SK-N-SH treated with all-trans-retinoic acid at 6 μM for 48 hours (cell line): ENCODE results near the gene PBX1.

Experiments
- ATAC-seq: fragments of 200-7000 bp; cut with Tn5 transposase; 3 replicates; pipeline ENCODE4 v1.9.1; 2020; ENCODE audit warnings: mild to moderate bottlenecking, moderate library complexity
- ARNTL ChIP-seq: fragments of 450-650 bp; formaldehyde crosslinking; IDR thresholded peaks from 2 replicates; pipeline ENCODE4 v1.5.0; 2020; ENCODE audit warnings: low read depth, mild to moderate bottlenecking, moderate library complexity, borderline replicate concordance
- BACH2 ChIP-seq: fragments of 250-450 bp; sonication (Bioruptor Pico); IDR thresholded peaks from 2 replicates; pipeline ENCODE4 v1.9.0; 2021; ENCODE audit warnings: mild to moderate bottlenecking, borderline replicate concordance
- CREB5 ChIP-seq: fragments of 250-450 bp; sonication (Bioruptor Pico); IDR thresholded peaks from 2 replicates; pipeline ENCODE4 v1.5.1; 2020; ENCODE audit warnings: low read depth, mild to moderate bottlenecking, moderate library complexity
- CSDC2 ChIP-seq: fragments of 250-450 bp; sonication (Bioruptor Pico); IDR thresholded peaks from 2 replicates; pipeline ENCODE4 v1.5.0; 2020; ENCODE audit warnings: mild to moderate bottlenecking, moderate library complexity
- CSRNP3 ChIP-seq: fragments of 250-450 bp; sonication (Bioruptor Pico); IDR thresholded peaks from 2 replicates; pipeline ENCODE4 v1.5.1; 2021; ENCODE audit warnings: mild to moderate bottlenecking, moderate library complexity
- ESRRG ChIP-seq: fragments of 250-450 bp; sonication (Bioruptor Pico); IDR thresholded peaks from 2 replicates; pipeline ENCODE4 v1.6.1; 2021; ENCODE audit warnings: mild to moderate bottlenecking
- GLIS3 ChIP-seq: fragments of 250-450 bp; sonication (Bioruptor Pico); IDR thresholded peaks from 2 replicates; pipeline ENCODE4 v1.5.0; 2020; ENCODE audit warnings: mild to moderate bottlenecking, moderate library complexity
- ISL1 ChIP-seq: fragments of 250-450 bp; sonication (Bioruptor Pico); IDR thresholded peaks from 2 replicates; pipeline ENCODE4 v2.1.2; 2022; ENCODE audit warnings: mild to moderate bottlenecking, moderate library complexity
- OSR1 ChIP-seq: fragments of 250-450 bp; sonication (Bioruptor Pico); IDR thresholded peaks from 2 replicates; pipeline ENCODE4 v1.8.0; 2022; ENCODE audit warnings: moderate library complexity, mild to moderate bottlenecking, inconsistent platforms
- POU6F1 ChIP-seq: fragments of 250-450 bp; sonication (Bioruptor Pico); IDR thresholded peaks from 2 replicates; pipeline ENCODE4 v1.8.0; 2021; ENCODE audit warnings: low read depth, mild to moderate bottlenecking, moderate library complexity, borderline replicate concordance
- PPARA ChIP-seq: fragments of 250-450 bp; sonication (Bioruptor Pico); IDR thresholded peaks from 2 replicates; pipeline ENCODE4 v1.5.0; 2020; ENCODE audit warnings: mild to moderate bottlenecking, borderline replicate concordance
- RARB ChIP-seq: fragments of 250-450 bp; sonication (Bioruptor Pico); IDR thresholded peaks from 2 replicates; pipeline ENCODE4 v1.8.0; 2021; ENCODE audit warnings: mild to moderate bottlenecking, moderate library complexity
- SNAI2 ChIP-seq: fragments of 250-450 bp; sonication (Bioruptor Pico); IDR thresholded peaks from 2 replicates; pipeline ENCODE4 v1.5.0; 2020; ENCODE audit warnings: mild to moderate bottlenecking, moderate library complexity
- TCF4 ChIP-seq: fragments of 250-450 bp; sonication (Bioruptor Pico); IDR thresholded peaks from 2 replicates; pipeline ENCODE4 v1.8.0; 2021; ENCODE audit warnings: mild to moderate bottlenecking, moderate library complexity, borderline replicate concordance
- TOX ChIP-seq: fragments of 250-450 bp; sonication (Bioruptor Pico); IDR thresholded peaks from 2 replicates; pipeline ENCODE4 v1.8.0; 2021; ENCODE audit warnings: mild to moderate bottlenecking, moderate library complexity, borderline replicate concordance
- TSHZ2 ChIP-seq: fragments of 250-450 bp; sonication (Bioruptor Pico); IDR thresholded peaks from 2 replicates; pipeline ENCODE4 v1.5.0; 2020; ENCODE audit warnings: mild to moderate bottlenecking, moderate library complexity
- ZFP3 ChIP-seq: fragments of 250-450 bp; sonication (Bioruptor Pico); IDR thresholded peaks from 2 replicates; pipeline ENCODE4 v1.5.0; 2020; ENCODE audit warnings: mild to moderate bottlenecking, moderate library complexity
- ZNF565 ChIP-seq: fragments of 450-650 bp; formaldehyde crosslinking; conservative IDR thresholded peaks from 2 replicates; pipeline ENCODE4 v1.5.0; 2020; ENCODE audit warnings: low read depth, mild to moderate bottlenecking, moderate library complexity
- ZNF70 ChIP-seq: fragments of 450-650 bp; formaldehyde crosslinking; IDR thresholded peaks from 2 replicates; pipeline ENCODE4 v1.5.0; 2020; ENCODE audit warnings: mild to moderate bottlenecking, moderate library complexity
- ZNF8 ChIP-seq: fragments of 450-650 bp; formaldehyde crosslinking; IDR thresholded peaks from 2 replicates; pipeline ENCODE4 v1.5.0; 2020; ENCODE audit warnings: mild to moderate bottlenecking, moderate library complexity

The PBX1 gene

GRCh38 chr1:164516591-164516990, 42.4 kb upstream of the PBX1 start (continued):
- no peak for TF ChIP-seq TSHZ2 (CRISPR knock-in tag)
- TF ChIP-seq BACH2 (CRISPR knock-in tag), result no peak
- TF ChIP-seq ZNF565 (CRISPR knock-in tag), result no peak
- TF ChIP-seq CSDC2, result no peak
- TF ChIP-seq TCF4 (CRISPR knock-in tag), result no peak
- no peak for TF ChIP-seq RARB
- TF ChIP-seq ARNTL (CRISPR knock-in tag), result no peak

- ATAC-seq, result no peak
- TF ChIP-seq ZNF8 (CRISPR knock-in tag), result no peak
- TF ChIP-seq GLIS3 (CRISPR knock-in tag), result no peak
- TF ChIP-seq CSDC2, result no peak
- TF ChIP-seq TCF4 (CRISPR knock-in tag), result no peak
- no peak for TF ChIP-seq POU6F1
- TF ChIP-seq PPARA, result no peak
- TF ChIP-seq SNAI2 (CRISPR knock-in tag), result no peak
- TF ChIP-seq, all 23 proteins: peak for 0
Measured at GRCh38 chr1:164518692-164519332, 40.2 kb upstream of the PBX1 start.

GRCh38 chr1:164519426-164519825, 39.6 kb upstream of the PBX1 start:
- ATAC-seq, result no peak
- TF ChIP-seq ZNF8 (CRISPR knock-in tag) (no peak), SNAI2 (CRISPR knock-in tag) (no peak), CREB5 (CRISPR knock-in tag) (no peak), CSRNP3 (CRISPR knock-in tag) (no peak), CSDC2 (no peak), ESRRG (CRISPR knock-in tag) (no peak), ARNTL (CRISPR knock-in tag) (no peak), PPARA (no peak), TSHZ2 (CRISPR knock-in tag) (no peak)

- ATAC-seq, result peak; percentile 58
- TF ChIP-seq ZNF8 (CRISPR knock-in tag), result no peak
- no peak for TF ChIP-seq ISL1 (CRISPR knock-in tag)
- no peak for TF ChIP-seq GLIS3 (CRISPR knock-in tag)
- no peak for TF ChIP-seq ZNF565 (CRISPR knock-in tag)
- no peak for TF ChIP-seq ZNF70
- no peak for TF ChIP-seq OSR1 (CRISPR knock-in tag)
- no peak for TF ChIP-seq ZFP3
- no peak for TF ChIP-seq POU6F1
- no peak for TF ChIP-seq TOX (CRISPR knock-in tag)
- no peak for TF ChIP-seq PPARA
- TF ChIP-seq ESRRG (CRISPR knock-in tag), result no peak
- no peak for TF ChIP-seq ARNTL (CRISPR knock-in tag)
- TF ChIP-seq TSHZ2 (CRISPR knock-in tag), result no peak
- no peak for TF ChIP-seq CSDC2
Measured at GRCh38 chr1:164524810-164525209, 34.2 kb upstream of the PBX1 start.
